Right atrium auricular region (tissue), 2 donors: ENCODE data around the gene LRRK1. TPM values are rescaled to one million over a fixed set of nuclear protein-coding genes. Genes with fewer than 3 reads are reported as not detected.

Experiments
- DNase-seq: peaks from one replicate; pipeline ENCODE4 v3.0.0-alpha.2; 2019; ENCODE audit warnings: low spot score
- H3K27ac ChIP-seq, 2 donors: fragments of 200-600 bp; sonication (generic); 1 replicate in 1 of 2; 2 replicates in 1 of 2; pipeline ENCODE4 v1.5.1; 2016 to 2019
- H3K27me3 ChIP-seq, 2 donors: fragments of 200-600 bp; sonication (generic); one replicate each; pipeline versions ENCODE4 v1.5.1 to v1.6.0; 2017 to 2019
- H3K36me3 ChIP-seq: fragments of 200-600 bp; sonication (generic); one replicate; pipeline ENCODE4 v1.5.1; 2016
- H3K4me1 ChIP-seq, 2 donors: fragments of 200-600 bp; sonication (generic); one replicate each; pipeline versions ENCODE4 v1.5.1 to v1.6.0; 2017 to 2019
- H3K4me3 ChIP-seq, 2 donors: fragments of 200-600 bp; sonication (generic); 1 replicate in 1 of 2; 2 replicates in 1 of 2; pipeline ENCODE4 v1.5.1; 2017 to 2019; ENCODE audit warnings: mild to moderate bottlenecking in 1 of 2, moderate library complexity in 1 of 2
- H3K9me3 ChIP-seq, 2 donors: fragments of 200-600 bp; sonication (generic); one replicate each; pipeline ENCODE4 v1.5.1; 2019
- total RNA-seq, 2 donors: library from RNA; depleted of rRNA; stranded (reverse); fragments of >200 nt; gene quantifications; one replicate each; pipeline ENCODE4 v1.1.0, GENCODE V29; 2016
- TF ChIP-seq, protein P1 (sequence below), 2 donors: fragments of 200-600 bp; sonication (generic); IDR thresholded peaks; one replicate each; pipeline ENCODE4 v1.5.1; 2019; ENCODE audit warnings: antibody characterized with exemption in 2 of 2

Gene LRRK1
- total RNA-seq, 2 donors from 2014 or later: 1.9 to 4.4 TPM

DNA sequence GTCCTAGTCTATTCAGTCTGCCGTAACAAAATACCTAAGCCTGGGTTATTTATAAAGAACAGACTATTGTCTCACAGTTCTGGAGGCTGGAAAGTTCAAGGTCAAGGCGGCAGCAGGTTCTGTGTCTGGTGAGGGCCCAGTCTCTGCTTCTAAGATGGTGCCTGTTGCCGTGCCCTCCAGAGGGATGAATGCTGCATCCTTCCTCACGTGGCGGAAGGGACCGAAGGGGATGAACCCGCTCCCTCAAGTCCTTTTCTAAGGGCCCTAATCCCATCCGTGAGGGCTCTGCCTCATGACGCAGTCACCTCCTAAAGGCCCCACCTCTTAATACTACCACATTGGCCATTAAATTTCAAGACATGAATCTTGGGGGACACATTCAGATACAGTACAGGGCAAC lies 199.0 kb downstream of the LRRK1 start:
- no peaks in the 10 kb centered on the region for H3K36me3 ChIP-seq
- no peak for DNase-seq
- H3K27ac ChIP-seq: no peak overlapping the region
- H3K9me3 ChIP-seq: no peaks in the 10 kb centered on the region
- peaks cover 0 to 28% of the 10 kb centered on the region in 2 donors for H3K4me1 ChIP-seq
- H3K27me3 ChIP-seq: no peaks in the 10 kb centered on the region
- H3K4me3 ChIP-seq: no peak overlapping the region
- TF ChIP-seq, protein P1, sequence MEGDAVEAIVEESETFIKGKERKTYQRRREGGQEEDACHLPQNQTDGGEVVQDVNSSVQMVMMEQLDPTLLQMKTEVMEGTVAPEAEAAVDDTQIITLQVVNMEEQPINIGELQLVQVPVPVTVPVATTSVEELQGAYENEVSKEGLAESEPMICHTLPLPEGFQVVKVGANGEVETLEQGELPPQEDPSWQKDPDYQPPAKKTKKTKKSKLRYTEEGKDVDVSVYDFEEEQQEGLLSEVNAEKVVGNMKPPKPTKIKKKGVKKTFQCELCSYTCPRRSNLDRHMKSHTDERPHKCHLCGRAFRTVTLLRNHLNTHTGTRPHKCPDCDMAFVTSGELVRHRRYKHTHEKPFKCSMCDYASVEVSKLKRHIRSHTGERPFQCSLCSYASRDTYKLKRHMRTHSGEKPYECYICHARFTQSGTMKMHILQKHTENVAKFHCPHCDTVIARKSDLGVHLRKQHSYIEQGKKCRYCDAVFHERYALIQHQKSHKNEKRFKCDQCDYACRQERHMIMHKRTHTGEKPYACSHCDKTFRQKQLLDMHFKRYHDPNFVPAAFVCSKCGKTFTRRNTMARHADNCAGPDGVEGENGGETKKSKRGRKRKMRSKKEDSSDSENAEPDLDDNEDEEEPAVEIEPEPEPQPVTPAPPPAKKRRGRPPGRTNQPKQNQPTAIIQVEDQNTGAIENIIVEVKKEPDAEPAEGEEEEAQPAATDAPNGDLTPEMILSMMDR (IDR thresholded peaks at IDR 0.05): no peak

GRCh38 chr15:101118615-101119014 lies 199.5 kb downstream of the LRRK1 start:
- Histone ChIP-seq H3K27ac (no peak overlapping the region), H3K9me3 (no peaks in the 10 kb centered on the region), H3K4me3 (no peak overlapping the region), H3K4me1 (peaks cover 0 to 28% of the 10 kb centered on the region in 2 donors), H3K27me3 (no peaks in the 10 kb centered on the region), H3K36me3 (no peaks in the 10 kb centered on the region)
- TF ChIP-seq, protein P1 (IDR thresholded peaks at IDR 0.05): no peak
- DNase-seq: no peak

DNA sequence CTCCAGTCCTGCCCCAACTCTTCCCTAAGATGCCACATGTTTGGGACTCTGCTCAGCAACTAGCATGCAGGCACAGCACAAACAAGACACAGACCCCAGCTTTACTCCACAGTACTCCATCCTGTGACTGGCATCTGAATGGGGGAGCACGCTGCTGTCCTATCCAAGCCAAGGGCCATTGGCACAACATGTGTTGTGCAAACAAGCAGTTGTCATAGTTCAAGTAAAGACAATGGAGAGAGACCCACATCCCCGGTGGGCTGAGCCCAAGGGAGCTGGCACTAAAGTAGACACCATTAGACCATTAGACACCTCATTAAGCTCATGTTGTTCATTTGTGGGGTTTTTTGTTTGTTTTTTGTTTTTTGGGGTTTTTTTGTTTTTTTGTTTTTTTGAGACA lies 200.0 kb downstream of the LRRK1 start:
- DNase-seq: no peak
- H3K27me3 ChIP-seq: no peaks in the 10 kb centered on the region
- H3K4me3 ChIP-seq: no peak overlapping the region
- H3K9me3 ChIP-seq: no peaks in the 10 kb centered on the region
- no peaks in the 10 kb centered on the region for H3K36me3 ChIP-seq
- TF ChIP-seq, protein P1 (IDR thresholded peaks at IDR 0.05): no peak
- peaks cover 0 to 28% of the 10 kb centered on the region in 2 donors for H3K4me1 ChIP-seq
- H3K27ac ChIP-seq: no peak overlapping the region

Other genes starting within 250 kb of the LRRK1 start
- 10 to 100 TPM; 14.7 to 19.7 TPM for gene ALDH1A3, start 39.5 kb upstream of the LRRK1 start, total RNA-seq